Panc1 (cell line): ENCODE data around the gene CFAP68. TPM values are rescaled to one million over a fixed set of nuclear protein-coding genes. Genes with fewer than 3 reads are reported as not detected.

Experiments
- ATAC-seq: fragments of 200-7000 bp; cut with Tn5 transposase; 2 replicates; pipeline ENCODE4 v1.9.1; 2020; ENCODE audit warnings: mild to moderate bottlenecking, moderate library complexity
- BruUV-seq: library from RNA; stranded (reverse); fragments of 400-500 nt; replicated peaks from 2 replicates; lab custom pipeline; 2021; lab: Mats Ljungman, UMichigan
- CTCF ChIA-PET: fragments of 300-600 bp; sonication (Branson Sonifier 250); formaldehyde crosslinking; loops from one replicate; lab custom pipeline; 2022; ENCODE audit warnings: antibody characterized with exemption; lab: Charles Lee
- POLR2A ChIA-PET: fragments of 300-600 bp; sonication (Branson Sonifier 250); formaldehyde crosslinking; loops from one replicate; lab custom pipeline; 2022; ENCODE audit warnings: antibody characterized with exemption; lab: Charles Lee
- DNase-seq: peaks from one replicate; pipeline ENCODE4 v3.0.0-alpha.2; 2010; ENCODE audit warnings: low read depth, low spot score
- H3K27ac ChIP-seq: 2 replicates; pipeline ENCODE4 v1.5.1; 2011; ENCODE audit warnings: mild to moderate bottlenecking, low read length, inconsistent platforms
- H3K27me3 ChIP-seq: fragments of 200-500 bp; sonication (Bioruptor generic); 2 replicates; pipeline ENCODE4 v1.6.0; 2014; ENCODE audit warnings: low read length, inconsistent platforms; ENCODE audit not compliant: control insufficient read depth, insufficient read depth
- H3K36me3 ChIP-seq: fragments of 200-500 bp; sonication (Bioruptor generic); 2 replicates; pipeline ENCODE4 v1.5.1; 2014; ENCODE audit warnings: inconsistent platforms, mild to moderate bottlenecking, low read length, moderate library complexity; ENCODE audit not compliant: control insufficient read depth, insufficient read depth
- H3K4me1 ChIP-seq: 2 replicates; pipeline ENCODE4 v1.5.1; 2011; ENCODE audit warnings: inconsistent platforms, mild to moderate bottlenecking, low read length, moderate library complexity; ENCODE audit not compliant: control insufficient read depth, insufficient read depth
- H3K4me3 ChIP-seq, 2 experiments: 2 replicates each; pipeline ENCODE4 v1.5.1; 2011 to 2012; ENCODE audit warnings: low read depth in 2 of 2, low read length in 2 of 2, mild to moderate bottlenecking in 2 of 2, inconsistent platforms in 1 of 2, moderate library complexity in 1 of 2
- H3K9me3 ChIP-seq: fragments of 200-500 bp; sonication (Bioruptor generic); 2 replicates; pipeline ENCODE4 v1.5.1; 2014; ENCODE audit warnings: low read depth, mild to moderate bottlenecking, inconsistent platforms, low read length, moderate library complexity; ENCODE audit not compliant: control insufficient read depth, insufficient read depth
- POLR2AphosphoS5 ChIP-seq: IDR thresholded peaks from 2 replicates; pipeline ENCODE4 v1.6.1; 2012; ENCODE audit warnings: mild to moderate bottlenecking, low read depth, low read length, moderate library complexity
- SIN3A ChIP-seq: IDR thresholded peaks from 2 replicates; pipeline ENCODE4 v1.6.1; 2012; ENCODE audit warnings: low read depth, mild to moderate bottlenecking, low read length, moderate library complexity, borderline replicate concordance; ENCODE audit not compliant: insufficient read depth
- TCF7L2 ChIP-seq: IDR thresholded peaks from 2 replicates; pipeline ENCODE4 v1.6.1; 2011; ENCODE audit warnings: mild to moderate bottlenecking, low read depth, low read length, inconsistent platforms
- in situ Hi-C: cut with HindIII; loops from 2 replicates; pipeline ENCODE4 v1.10.0; 2016; ENCODE audit warnings: low sequenced_read_pairs, low pct_unique_long_range_greater_than_20kb
- intact Hi-C: fragments of 100-400 bp; cut with micrococcal nuclease; formaldehyde crosslinking; loops from one replicate; pipeline ENCODE4 v1.10.0; 2022; ENCODE audit not compliant: unreplicated experiment
- total RNA-seq: library from RNA; stranded (reverse); gene quantifications from one replicate; pipeline ENCODE4 v1.2.1, GENCODE V29; 2021; ENCODE audit not compliant: unreplicated experiment
- TF ChIP-seq, protein P1 (sequence below), 2 experiments: IDR thresholded peaks; 2 replicates each; pipeline ENCODE4 v1.6.1; 2011 to 2012; ENCODE audit warnings: low read depth in 2 of 2, control low read depth in 1 of 2, low read length in 1 of 2, mild to moderate bottlenecking in 1 of 2, moderate library complexity in 1 of 2; ENCODE audit not compliant: insufficient read depth in 1 of 2
- TF ChIP-seq, protein P2 (sequence below): fragments of 450-650 bp; IDR thresholded peaks from 2 replicates; pipeline ENCODE4 v1.5.1; 2017; ENCODE audit warnings: mild to moderate bottlenecking

The CFAP68 gene
- total RNA-seq, 1 experiment from 2014 or later: 16.6 TPM

DNA sequence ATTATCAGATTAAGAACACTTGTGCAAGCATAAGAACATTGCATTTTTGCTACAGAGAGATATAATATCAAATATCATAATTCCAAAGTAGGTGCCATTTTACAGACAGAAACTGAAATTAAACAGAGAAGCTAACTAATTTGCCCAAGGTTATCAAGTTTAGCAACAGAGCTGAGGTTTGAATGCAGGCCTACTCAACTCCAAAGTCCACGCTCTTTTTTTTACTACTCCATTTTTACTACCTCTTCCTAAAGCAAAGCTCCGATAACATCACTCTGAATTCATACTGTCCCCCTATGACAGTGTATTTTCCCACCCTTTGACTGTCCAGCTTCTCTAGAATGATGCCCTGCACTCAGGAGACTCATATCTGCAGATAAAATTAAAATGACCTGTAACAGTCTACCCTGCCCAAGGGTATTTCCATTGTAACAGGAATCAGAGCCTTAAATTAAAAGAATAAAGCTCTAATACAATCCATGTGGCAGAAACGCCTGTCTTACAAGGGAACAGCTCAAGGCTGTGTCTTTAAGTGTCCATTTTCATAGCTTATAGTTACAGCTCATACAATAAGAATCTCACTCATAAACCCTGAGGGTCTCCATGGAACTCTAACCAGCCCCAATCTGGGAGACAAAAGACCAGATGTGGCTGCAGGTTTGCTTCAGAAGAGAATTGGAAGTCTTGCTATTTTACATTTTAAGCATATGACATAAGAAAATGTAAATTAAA is 44.7 kb upstream of the CFAP68 start:
- BruUV-seq: no TSS peak
- TF ChIP-seq SIN3A (no peak), TCF7L2 (no peak)
- TF ChIP-seq, protein P1, sequence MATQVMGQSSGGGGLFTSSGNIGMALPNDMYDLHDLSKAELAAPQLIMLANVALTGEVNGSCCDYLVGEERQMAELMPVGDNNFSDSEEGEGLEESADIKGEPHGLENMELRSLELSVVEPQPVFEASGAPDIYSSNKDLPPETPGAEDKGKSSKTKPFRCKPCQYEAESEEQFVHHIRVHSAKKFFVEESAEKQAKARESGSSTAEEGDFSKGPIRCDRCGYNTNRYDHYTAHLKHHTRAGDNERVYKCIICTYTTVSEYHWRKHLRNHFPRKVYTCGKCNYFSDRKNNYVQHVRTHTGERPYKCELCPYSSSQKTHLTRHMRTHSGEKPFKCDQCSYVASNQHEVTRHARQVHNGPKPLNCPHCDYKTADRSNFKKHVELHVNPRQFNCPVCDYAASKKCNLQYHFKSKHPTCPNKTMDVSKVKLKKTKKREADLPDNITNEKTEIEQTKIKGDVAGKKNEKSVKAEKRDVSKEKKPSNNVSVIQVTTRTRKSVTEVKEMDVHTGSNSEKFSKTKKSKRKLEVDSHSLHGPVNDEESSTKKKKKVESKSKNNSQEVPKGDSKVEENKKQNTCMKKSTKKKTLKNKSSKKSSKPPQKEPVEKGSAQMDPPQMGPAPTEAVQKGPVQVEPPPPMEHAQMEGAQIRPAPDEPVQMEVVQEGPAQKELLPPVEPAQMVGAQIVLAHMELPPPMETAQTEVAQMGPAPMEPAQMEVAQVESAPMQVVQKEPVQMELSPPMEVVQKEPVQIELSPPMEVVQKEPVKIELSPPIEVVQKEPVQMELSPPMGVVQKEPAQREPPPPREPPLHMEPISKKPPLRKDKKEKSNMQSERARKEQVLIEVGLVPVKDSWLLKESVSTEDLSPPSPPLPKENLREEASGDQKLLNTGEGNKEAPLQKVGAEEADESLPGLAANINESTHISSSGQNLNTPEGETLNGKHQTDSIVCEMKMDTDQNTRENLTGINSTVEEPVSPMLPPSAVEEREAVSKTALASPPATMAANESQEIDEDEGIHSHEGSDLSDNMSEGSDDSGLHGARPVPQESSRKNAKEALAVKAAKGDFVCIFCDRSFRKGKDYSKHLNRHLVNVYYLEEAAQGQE (IDR thresholded peaks at IDR 0.05; ENCODE audit: insufficient read depth in 1 of 2, low read depth in 2 of 2, low read length in 1 of 2): no peak
- intact Hi-C loops (no loop called here), in situ Hi-C loops (no loop called here)
- H3K27ac ChIP-seq: no peak overlapping the region
- H3K36me3 ChIP-seq: no peaks in the 10 kb centered on the region; the same call in 1 of the 2 replicates
- H3K9me3 ChIP-seq: no peaks in the 10 kb centered on the region
- ATAC-seq: no peak
- no peaks in the 10 kb centered on the region for H3K27me3 ChIP-seq
- no peak overlapping the region for H3K4me3 ChIP-seq
- ChIA-PET POLR2A (no interaction called here), CTCF (no interaction called here)
- H3K4me1 ChIP-seq: no peaks in the 10 kb centered on the region
- DNase-seq: no peak

DNA sequence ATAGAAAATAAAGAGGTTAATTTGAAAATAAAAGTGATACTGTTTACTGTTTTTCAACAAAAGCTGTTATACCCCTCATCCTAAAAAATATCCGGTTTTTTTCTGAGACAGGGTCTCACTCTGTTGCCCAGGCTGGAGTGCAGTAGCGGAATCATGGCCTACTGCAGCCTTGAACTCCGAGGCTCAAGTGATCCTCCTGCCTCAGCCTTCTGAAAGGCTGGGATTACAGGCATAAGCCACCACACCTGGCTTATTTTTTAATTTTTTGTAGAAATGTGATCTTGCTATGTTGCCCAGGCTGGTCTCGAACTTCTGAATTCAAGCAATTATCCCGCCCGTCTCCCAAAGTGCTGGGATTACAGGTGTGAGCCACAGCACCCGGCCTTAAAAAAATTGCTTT is 43.7 kb upstream of the CFAP68 start:
- CTCF ChIA-PET: no interaction called here
- no TSS peak for BruUV-seq
- no peak overlapping the region for H3K4me3 ChIP-seq
- intact Hi-C loops (no loop called here), in situ Hi-C loops (no loop called here)
- no peaks in the 10 kb centered on the region; the same call in 1 of the 2 replicates for H3K36me3 ChIP-seq
- TF ChIP-seq, protein P2, sequence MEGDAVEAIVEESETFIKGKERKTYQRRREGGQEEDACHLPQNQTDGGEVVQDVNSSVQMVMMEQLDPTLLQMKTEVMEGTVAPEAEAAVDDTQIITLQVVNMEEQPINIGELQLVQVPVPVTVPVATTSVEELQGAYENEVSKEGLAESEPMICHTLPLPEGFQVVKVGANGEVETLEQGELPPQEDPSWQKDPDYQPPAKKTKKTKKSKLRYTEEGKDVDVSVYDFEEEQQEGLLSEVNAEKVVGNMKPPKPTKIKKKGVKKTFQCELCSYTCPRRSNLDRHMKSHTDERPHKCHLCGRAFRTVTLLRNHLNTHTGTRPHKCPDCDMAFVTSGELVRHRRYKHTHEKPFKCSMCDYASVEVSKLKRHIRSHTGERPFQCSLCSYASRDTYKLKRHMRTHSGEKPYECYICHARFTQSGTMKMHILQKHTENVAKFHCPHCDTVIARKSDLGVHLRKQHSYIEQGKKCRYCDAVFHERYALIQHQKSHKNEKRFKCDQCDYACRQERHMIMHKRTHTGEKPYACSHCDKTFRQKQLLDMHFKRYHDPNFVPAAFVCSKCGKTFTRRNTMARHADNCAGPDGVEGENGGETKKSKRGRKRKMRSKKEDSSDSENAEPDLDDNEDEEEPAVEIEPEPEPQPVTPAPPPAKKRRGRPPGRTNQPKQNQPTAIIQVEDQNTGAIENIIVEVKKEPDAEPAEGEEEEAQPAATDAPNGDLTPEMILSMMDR: no peak
- no peak for TF ChIP-seq POLR2AphosphoS5
- no peak for TF ChIP-seq TCF7L2
- TF ChIP-seq, protein P1 (IDR thresholded peaks at IDR 0.05; ENCODE audit: insufficient read depth in 1 of 2, low read depth in 2 of 2, low read length in 1 of 2): no peak
- TF ChIP-seq SIN3A: no peak
- H3K9me3 ChIP-seq: no peaks in the 10 kb centered on the region
- POLR2A ChIA-PET: no interaction called here
- DNase-seq (no peak), ATAC-seq (no peak)
- no peak overlapping the region for H3K27ac ChIP-seq
- H3K27me3 ChIP-seq: no peaks in the 10 kb centered on the region
- no peaks in the 10 kb centered on the region for H3K4me1 ChIP-seq
